Activated CD4-positive, alpha-beta T cell treated with anti-CD3 and anti-CD28 coated beads, Interleukin-2, amount 50 U/mL, for 48 hours (primary cell): ENCODE results near the gene UBL3.

ENCODE experiments used
- DNase-seq, 2 experiments: peaks; one replicate each; pipeline ENCODE4 v3.0.0-alpha.2; 2020

UBL3 gene

GRCh38 chr13:29850213-29850898 lies at the start of gene UBL3:
Gene UBL3, minus strand, starts transcription at chr13:29850617. Its CDS starts 1,079 bp downstream, at chr13:29849538.
- peak; percentile 92 to 93 for DNase-seq

- no peak for DNase-seq
Observed at GRCh38 chr13:29897102-29897501, 46.7 kb upstream of the UBL3 start.

- no peak for DNase-seq
Observed at GRCh38 chr13:29893438-29893837, 43.0 kb upstream of the UBL3 start.

GRCh38 chr13:29892151-29892550 lies 41.7 kb upstream of the UBL3 start:
- no peak for DNase-seq

GRCh38 chr13:29889111-29889510 lies 38.7 kb upstream of the UBL3 start:
- DNase-seq = no peak

- no peak for DNase-seq
Observed at GRCh38 chr13:29888306-29888705, 37.9 kb upstream of the UBL3 start.

- no peak for DNase-seq
Observed at GRCh38 chr13:29887686-29888085, 37.3 kb upstream of the UBL3 start.

- peak in 1 of 2 experiments; percentile 8 for DNase-seq
Observed at GRCh38 chr13:29887030-29887557, 36.7 kb upstream of the UBL3 start.

- DNase-seq = peak; percentile 45 to 63
Observed at GRCh38 chr13:29886446-29886845, 36.0 kb upstream of the UBL3 start.

GRCh38 chr13:29885989-29886388 lies 35.6 kb upstream of the UBL3 start:
- no peak for DNase-seq

GRCh38 chr13:29884671-29885430 lies 34.4 kb upstream of the UBL3 start:
- DNase-seq = no peak

GRCh38 chr13:29883941-29884518 lies 33.6 kb upstream of the UBL3 start:
- DNase-seq = no peak

- DNase-seq = no peak
Observed at GRCh38 chr13:29882076-29882475, 31.7 kb upstream of the UBL3 start.

- DNase-seq = no peak
Observed at GRCh38 chr13:29878101-29878500, 27.7 kb upstream of the UBL3 start.

- DNase-seq = no peak
Observed at GRCh38 chr13:29877456-29878078, 27.1 kb upstream of the UBL3 start.

GRCh38 chr13:29875646-29876045 lies 25.2 kb upstream of the UBL3 start:
- DNase-seq = no peak

GRCh38 chr13:29868581-29868980 lies 18.2 kb upstream of the UBL3 start:
- DNase-seq = no peak

- DNase-seq = no peak
Observed at GRCh38 chr13:29865934-29866333, 15.5 kb upstream of the UBL3 start.

- no peak for DNase-seq
Observed at GRCh38 chr13:29861694-29862110, 11.3 kb upstream of the UBL3 start.

- no peak for DNase-seq
Observed at GRCh38 chr13:29859971-29860370, 9.6 kb upstream of the UBL3 start.

- DNase-seq = no peak
Observed at GRCh38 chr13:29858667-29859066, 8.2 kb upstream of the UBL3 start.

GRCh38 chr13:29858231-29858630 lies 7.8 kb upstream of the UBL3 start:
- no peak for DNase-seq

- no peak for DNase-seq
Observed at GRCh38 chr13:29857085-29857484, 6.7 kb upstream of the UBL3 start.
